NCI-H128 (cell line): Measurements from ENCODE around the gene CDKN2B-AS1.

ENCODE experiments used
- DNase-seq: peaks from one replicate; lab custom pipeline; 2025; ENCODE audit not compliant: unreplicated experiment; lab: John Stamatoyannopoulos, UW

The CDKN2B-AS1 gene

DNA sequence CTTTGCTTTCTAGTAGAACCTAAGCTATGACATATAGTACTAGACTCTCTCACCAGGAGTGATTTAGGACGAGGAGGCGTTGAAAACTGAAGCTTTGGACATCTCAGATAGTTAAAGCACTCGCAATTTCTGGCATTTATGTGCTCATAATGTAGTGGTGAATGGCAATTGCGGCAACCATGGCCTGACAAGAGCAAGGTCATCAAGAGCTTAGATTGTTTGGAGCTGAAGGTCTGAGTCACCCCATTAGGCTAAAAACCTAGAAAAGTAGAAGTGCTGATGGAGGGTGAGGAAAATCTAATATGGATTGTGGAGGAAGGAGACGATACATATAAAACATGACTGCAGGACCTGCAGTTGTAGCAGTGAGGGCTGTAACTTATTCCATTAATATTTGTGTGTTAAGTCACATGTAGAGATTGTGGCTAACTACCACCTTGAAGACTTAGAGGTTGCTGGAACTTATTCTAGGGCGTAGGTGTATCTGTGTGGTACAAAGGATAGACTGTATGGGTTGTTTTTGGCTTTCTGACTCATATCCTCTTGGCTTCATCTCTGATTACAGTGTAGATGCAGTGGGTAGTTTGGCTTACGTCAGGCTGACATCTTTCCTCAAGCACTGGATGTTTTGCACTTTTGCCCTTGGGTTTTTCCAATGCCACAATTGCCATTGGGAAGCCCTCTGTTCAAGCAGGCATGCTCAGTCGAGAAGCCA, 153.4 kb downstream of the CDKN2B-AS1 start:
- no peak for DNase-seq

DNA sequence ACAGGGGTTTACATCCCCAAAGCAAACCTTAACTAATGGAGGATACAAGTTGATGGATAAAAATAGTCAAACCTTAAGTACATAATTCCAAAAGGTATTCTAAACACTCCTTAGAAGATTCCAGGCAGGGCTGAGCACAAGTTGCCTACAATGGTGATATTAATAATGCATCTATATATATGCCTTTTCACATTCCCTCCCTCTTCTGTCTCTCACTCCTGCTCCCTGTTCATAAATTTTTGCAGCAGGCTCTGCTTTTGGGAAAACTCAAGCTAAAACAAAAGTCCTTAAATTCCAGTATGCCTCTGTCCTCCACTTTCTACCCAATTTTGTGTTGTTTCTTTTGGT, 153.9 kb downstream of the CDKN2B-AS1 start:
- no peak for DNase-seq

DNA sequence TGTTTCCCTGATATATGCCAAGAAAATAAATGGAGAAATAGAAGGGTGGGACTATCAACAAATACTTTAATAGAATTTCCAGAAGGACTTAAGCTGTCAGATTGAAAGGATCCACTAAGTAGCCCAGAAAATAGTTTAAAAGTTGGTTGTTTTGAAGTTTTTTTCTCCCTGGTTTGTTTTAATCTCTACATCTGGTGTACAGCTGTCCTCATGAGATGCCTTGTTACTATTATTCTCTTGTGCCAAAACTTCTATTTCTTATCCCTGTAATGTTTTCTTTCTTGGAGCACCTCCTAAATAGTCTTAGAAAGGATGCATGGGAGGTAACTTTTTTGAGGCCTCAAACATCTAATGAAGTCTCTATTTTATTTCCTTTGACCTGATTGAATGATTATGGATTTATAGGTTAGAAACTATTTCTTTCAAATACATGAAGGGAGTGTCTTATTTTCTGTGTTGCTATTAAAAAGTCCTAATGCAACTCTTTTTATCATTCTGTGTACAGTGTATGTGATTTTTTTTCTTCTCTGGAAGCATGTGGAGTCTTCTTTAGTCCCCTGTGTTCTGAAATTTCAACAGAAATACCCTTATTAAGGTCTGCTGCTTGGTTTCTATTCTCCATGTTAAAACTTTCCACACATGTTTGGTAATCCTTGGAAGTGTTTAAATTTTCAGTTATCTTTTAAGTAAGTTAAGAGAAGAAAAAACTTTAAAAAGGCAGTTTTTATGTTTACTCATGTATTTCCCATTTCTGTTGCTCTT, 154.5 kb downstream of the CDKN2B-AS1 start:
- DNase-seq = no peak

- no peak for DNase-seq
Observed at GRCh38 chr9:22154064-22154463, 159.5 kb downstream of the CDKN2B-AS1 start.

- DNase-seq = no peak
Observed at GRCh38 chr9:22156586-22156985, 162.0 kb downstream of the CDKN2B-AS1 start.

DNA sequence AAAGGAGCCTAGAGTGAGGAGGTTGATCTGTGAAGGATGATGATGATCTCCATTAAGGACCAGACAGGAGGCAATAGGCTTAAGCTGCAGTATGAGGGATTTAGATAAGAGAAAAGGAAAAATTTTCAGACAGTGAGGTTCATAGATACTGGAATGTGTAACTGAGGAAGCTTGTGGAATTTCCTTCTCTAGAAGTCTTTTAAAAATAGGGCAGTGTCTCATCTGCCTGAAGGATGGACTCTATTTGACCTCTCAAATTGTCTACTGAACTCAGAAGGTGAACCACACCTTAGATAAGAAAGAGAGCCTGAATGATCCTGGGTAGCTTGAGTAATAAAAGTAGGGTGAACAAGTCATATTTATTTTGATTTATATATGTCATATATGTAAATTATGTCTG, 162.7 kb downstream of the CDKN2B-AS1 start:
- DNase-seq = no peak

DNA sequence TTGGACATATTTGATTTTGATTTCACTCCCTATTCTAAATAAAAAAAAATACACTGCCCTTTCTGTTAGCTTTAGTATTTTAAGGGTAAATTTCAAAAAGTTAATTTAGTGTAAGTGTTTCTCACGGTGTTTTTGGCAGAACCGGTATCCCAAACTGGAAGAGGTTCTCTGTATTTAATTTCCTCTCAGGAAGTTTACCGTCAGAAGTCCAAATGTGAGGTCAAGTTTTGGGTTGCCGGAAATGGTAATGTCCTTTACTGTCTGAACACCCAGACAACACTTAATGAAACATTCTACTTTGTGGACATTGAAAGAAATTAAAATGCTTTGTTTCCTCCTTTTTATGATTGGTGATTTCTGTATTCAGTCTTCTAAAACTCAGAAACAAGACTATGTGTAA, 163.2 kb downstream of the CDKN2B-AS1 start:
- DNase-seq = no peak

DNA sequence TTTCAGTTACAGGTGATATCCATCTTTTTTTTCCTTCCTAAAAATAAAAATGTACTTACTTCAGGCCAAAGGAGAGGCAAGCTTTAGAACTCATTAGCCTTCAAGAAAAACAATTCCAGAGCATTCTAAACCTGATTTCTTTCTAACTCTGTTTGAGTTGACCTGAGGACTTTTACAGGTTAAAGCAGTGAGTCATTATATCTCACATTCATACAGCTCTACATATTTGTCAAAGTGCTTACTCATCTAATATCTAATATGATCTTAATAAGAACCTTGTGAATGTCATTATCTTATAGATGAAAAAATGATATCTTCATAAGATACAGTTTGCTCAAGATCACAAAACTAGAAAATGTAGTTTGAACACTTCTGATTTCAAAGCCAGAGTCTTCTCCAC, 163.7 kb downstream of the CDKN2B-AS1 start:
- DNase-seq = no peak

- DNase-seq = no peak
Observed at GRCh38 chr9:22158927-22159346, 164.3 kb downstream of the CDKN2B-AS1 start.

DNA sequence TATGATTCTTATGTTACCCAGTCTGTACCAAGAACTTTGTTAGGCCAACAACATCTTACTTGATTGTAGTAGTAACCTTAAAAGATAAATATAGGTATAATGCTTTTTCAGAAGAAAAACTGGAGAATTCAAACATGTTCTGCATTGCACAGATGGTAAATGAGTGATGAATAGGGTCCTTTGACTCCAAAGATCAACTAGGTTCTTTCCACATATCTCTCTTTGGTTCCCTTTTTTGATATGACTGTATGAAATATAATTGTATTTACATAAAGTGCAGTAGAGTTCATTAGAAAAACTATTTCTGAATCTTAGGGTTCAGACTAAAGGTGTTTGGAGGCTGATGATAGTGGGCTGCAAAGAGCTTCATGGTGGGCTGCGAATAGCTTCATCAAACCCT, 165.0 kb downstream of the CDKN2B-AS1 start:
- DNase-seq = no peak

- no peak for DNase-seq
Observed at GRCh38 chr9:22160221-22160620, 165.6 kb downstream of the CDKN2B-AS1 start.

GRCh38 chr9:22165144-22165543, 170.6 kb downstream of the CDKN2B-AS1 start:
- DNase-seq = no peak

DNA sequence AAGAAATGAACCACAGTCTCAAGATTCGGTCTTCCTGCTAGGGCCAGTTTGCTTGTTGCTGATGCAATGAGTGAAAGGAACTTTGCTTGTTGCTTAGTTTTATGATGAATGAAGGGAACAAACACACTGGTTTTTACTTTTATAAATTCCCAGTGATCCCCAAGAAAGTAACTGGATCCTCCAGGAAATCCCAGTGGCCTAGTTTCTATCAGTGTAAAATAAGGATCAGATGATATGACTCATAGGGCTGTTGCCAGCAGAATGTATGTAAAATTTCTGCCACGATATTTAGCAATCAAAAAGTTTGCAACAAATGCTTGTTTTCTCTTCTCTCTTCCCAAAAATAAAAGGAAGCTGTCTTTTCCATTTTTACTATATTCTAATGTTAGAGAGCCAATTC, 174.7 kb downstream of the CDKN2B-AS1 start:
- DNase-seq = no peak

GRCh38 chr9:22169727-22170503, 175.3 kb downstream of the CDKN2B-AS1 start:
- no peak for DNase-seq
